Tibial nerve (tissue), 4 donors: ENCODE results near the gene GIMAP7. TPM values are rescaled to one million over a fixed set of nuclear protein-coding genes. Genes with fewer than 3 reads are reported as not detected.

Experiments used
- DNase-seq, 2 donors: peaks; one replicate each; pipeline ENCODE4 v3.0.0-alpha.2; 2019; ENCODE audit warnings: low spot score in 2 of 2
- H3K27ac ChIP-seq, 4 donors: fragments of 200-600 bp; sonication (generic) in 3 of 4; one replicate each; pipeline ENCODE4 v1.5.1; 2017 to 2019; ENCODE audit warnings: mild to moderate bottlenecking in 1 of 4
- H3K27me3 ChIP-seq, 2 donors: fragments of 200-600 bp; sonication (generic) in 1 of 2; one replicate each; pipeline versions ENCODE4 v1.5.1 to v1.6.0; 2017 to 2019
- H3K36me3 ChIP-seq, 3 donors: fragments of 200-600 bp; sonication (generic); one replicate each; pipeline ENCODE4 v1.5.1; 2018 to 2019
- H3K4me1 ChIP-seq, 4 donors: fragments of 200-600 bp; sonication (generic) in 3 of 4; one replicate each; pipeline ENCODE4 v1.5.1; 2017 to 2019
- H3K4me3 ChIP-seq, 4 donors: fragments of 200-600 bp; sonication (generic) in 3 of 4; one replicate each; pipeline ENCODE4 v1.5.1; 2017 to 2019; ENCODE audit warnings: mild to moderate bottlenecking in 1 of 4, moderate library complexity in 1 of 4
- H3K9me3 ChIP-seq, 4 donors: fragments of 200-600 bp; sonication (generic) in 3 of 4; one replicate each; pipeline ENCODE4 v1.5.1; 2017 to 2019
- CTCF ChIP-seq, 5 experiments: fragments of 200-600 bp in 3 of 5; fragments of 450-650 bp in 2 of 5; sonication (generic) in 3 of 5; IDR thresholded peaks; one replicate each; pipeline ENCODE4 v1.5.1; 2016 to 2019; ENCODE audit warnings: antibody characterized with exemption in 5 of 5, mild to moderate bottlenecking in 3 of 5, moderate library complexity in 2 of 5
- EP300 ChIP-seq, 2 donors: sonication (generic); formaldehyde crosslinking; IDR thresholded peaks; one replicate each; pipeline ENCODE4 v1.6.1; 2017; ENCODE audit warnings: antibody characterized with exemption in 2 of 2, mild to moderate bottlenecking in 1 of 2
- POLR2A ChIP-seq, 2 donors: fragments of 450-650 bp; IDR thresholded peaks; one replicate each; pipeline ENCODE4 v1.6.1; 2017; ENCODE audit warnings: antibody characterized with exemption in 2 of 2, mild to moderate bottlenecking in 2 of 2, moderate library complexity in 2 of 2
- WGBS, 2 donors: methylation state at CpG; one replicate each; pipeline ENCODE4 v1.1.5; 2018; 5-methylcytosine and 5-hydroxymethylcytosine counted together
- total RNA-seq, 4 donors: library from RNA; depleted of rRNA; stranded (reverse); fragments of >200 nt; gene quantifications; one replicate each; pipeline ENCODE4 v1.1.0, GENCODE V29; 2016

The GIMAP7 gene
- 10 to 100 TPM; 18.8 to 25.7 (median 23.6) TPM for total RNA-seq

- Histone ChIP-seq H3K4me3 (peak within 1 kb of the TSS; percentile 17 to 45 (median 31)), H3K9me3 (no peaks in the 10 kb centered on the region), H3K27ac (peak within 1 kb of the TSS; percentile 19 to 66 (median 60)), H3K27me3 (no peaks in the 10 kb centered on the region), H3K4me1 (no peaks in the 10 kb centered on the region), H3K36me3 (no peaks in the 10 kb centered on the region)
- DNase-seq: no peak
- TF ChIP-seq POLR2A (IDR thresholded peaks at IDR 0.05) (peak in 1 of 2 donors; percentile 17), CTCF (IDR thresholded peaks at IDR 0.05) (no peak)
- 45 to 46% methylated on average over 3 of the region's 3 CpGs for whole genome bisulfite sequencing, 2 donors
Measured at GRCh38 chr7:150514748-150515222, at the start of gene GIMAP7. Gene GIMAP7 (plus strand): TSS chr7:150514872. CDS start chr7:150519975, 5,103 bp downstream.

GRCh38 chr7:150464962-150465361 lies 49.7 kb upstream of the GIMAP7 start:
- H3K27ac ChIP-seq: no peak overlapping the region
- no peaks in the 10 kb centered on the region for H3K27me3 ChIP-seq
- WGBS, 2 donors: 71 to 94% methylated on average over 1 of the region's 1 CpG
- H3K9me3 ChIP-seq: peaks cover 0 to 39% (median 5%) of the 10 kb centered on the region in 4 donors
- no peak overlapping the region for H3K4me3 ChIP-seq
- DNase-seq: no peak
- peaks cover 0 to 5% (median 0%) of the 10 kb centered on the region in 4 donors for H3K4me1 ChIP-seq
- no peaks in the 10 kb centered on the region for H3K36me3 ChIP-seq
- TF ChIP-seq POLR2A (IDR thresholded peaks at IDR 0.05) (no peak), CTCF (IDR thresholded peaks at IDR 0.05) (no peak), EP300 (IDR thresholded peaks at IDR 0.05) (no peak)

- no peak overlapping the region for H3K27ac ChIP-seq
- WGBS, 2 donors: 95 to 96% methylated on average over 2 of the region's 2 CpGs
- DNase-seq: no peak
- peaks cover 0 to 35% (median 5%) of the 10 kb centered on the region in 4 donors for H3K9me3 ChIP-seq
- TF ChIP-seq POLR2A (IDR thresholded peaks at IDR 0.05): no peak
- TF ChIP-seq CTCF (IDR thresholded peaks at IDR 0.05): no peak
- no peak for TF ChIP-seq EP300 (IDR thresholded peaks at IDR 0.05)
- no peak overlapping the region for H3K4me3 ChIP-seq
- H3K36me3 ChIP-seq: no peaks in the 10 kb centered on the region
- no peaks in the 10 kb centered on the region for H3K27me3 ChIP-seq
- peaks cover 0 to 5% (median 0%) of the 10 kb centered on the region in 4 donors for H3K4me1 ChIP-seq
Measured at GRCh38 chr7:150465414-150465813, 49.3 kb upstream of the GIMAP7 start.

GRCh38 chr7:150466477-150466876 lies 48.2 kb upstream of the GIMAP7 start:
- no peak for TF ChIP-seq CTCF (IDR thresholded peaks at IDR 0.05)
- TF ChIP-seq EP300 (IDR thresholded peaks at IDR 0.05): peak in 1 of 2 donors; percentile 39
- WGBS, 2 donors: 18 to 19% methylated on average over 6 of the region's 6 CpGs
- peak overlapping the region in 2 of 4 donors; percentile 28 to 41 for H3K27ac ChIP-seq
- H3K4me3 ChIP-seq: peak overlapping the region in 1 of 4 donors; percentile 31
- peaks cover 0 to 25% (median 2%) of the 10 kb centered on the region in 4 donors for H3K9me3 ChIP-seq
- no peaks in the 10 kb centered on the region for H3K36me3 ChIP-seq
- no peaks in the 10 kb centered on the region for H3K27me3 ChIP-seq
- peaks cover 0 to 5% (median 0%) of the 10 kb centered on the region in 4 donors for H3K4me1 ChIP-seq
- DNase-seq: no peak

- Histone ChIP-seq H3K4me1 (peaks cover 0 to 5% (median 0%) of the 10 kb centered on the region in 4 donors), H3K27ac (no peak overlapping the region), H3K36me3 (no peaks in the 10 kb centered on the region), H3K9me3 (peaks cover 0 to 7% (median 0%) of the 10 kb centered on the region in 4 donors), H3K27me3 (no peaks in the 10 kb centered on the region), H3K4me3 (peak overlapping the region in 1 of 4 donors; percentile 31)
- no peak for TF ChIP-seq POLR2A (IDR thresholded peaks at IDR 0.05)
- TF ChIP-seq EP300 (IDR thresholded peaks at IDR 0.05): no peak
- TF ChIP-seq CTCF (IDR thresholded peaks at IDR 0.05): no peak
- 83 to 98% methylated on average over 3 of the region's 3 CpGs for WGBS, 2 donors
- no peak for DNase-seq
Measured at GRCh38 chr7:150468241-150468640, 46.4 kb upstream of the GIMAP7 start.
